Mammary epithelial cell (primary cell): ENCODE data around the gene XKR7.

Experiments used
- EZH2 ChIP-seq: IDR thresholded peaks from 2 replicates; pipeline ENCODE4 v1.6.1; 2012; ENCODE audit warnings: low read length, inconsistent platforms, borderline replicate concordance
- TF ChIP-seq, protein P1 (sequence below), 2 donors: IDR thresholded peaks in 1 of 2; conservative IDR thresholded peaks in 1 of 2; 2 replicates each; pipeline ENCODE4 v1.5.1; 2011 to 2012; ENCODE audit warnings: inconsistent platforms in 2 of 2, low read length in 2 of 2, mild to moderate bottlenecking in 2 of 2, control low read depth in 1 of 2, low read depth in 1 of 2; ENCODE audit not compliant: insufficient read depth in 1 of 2; ENCODE audit errors: extremely low read depth in 1 of 2

DNA sequence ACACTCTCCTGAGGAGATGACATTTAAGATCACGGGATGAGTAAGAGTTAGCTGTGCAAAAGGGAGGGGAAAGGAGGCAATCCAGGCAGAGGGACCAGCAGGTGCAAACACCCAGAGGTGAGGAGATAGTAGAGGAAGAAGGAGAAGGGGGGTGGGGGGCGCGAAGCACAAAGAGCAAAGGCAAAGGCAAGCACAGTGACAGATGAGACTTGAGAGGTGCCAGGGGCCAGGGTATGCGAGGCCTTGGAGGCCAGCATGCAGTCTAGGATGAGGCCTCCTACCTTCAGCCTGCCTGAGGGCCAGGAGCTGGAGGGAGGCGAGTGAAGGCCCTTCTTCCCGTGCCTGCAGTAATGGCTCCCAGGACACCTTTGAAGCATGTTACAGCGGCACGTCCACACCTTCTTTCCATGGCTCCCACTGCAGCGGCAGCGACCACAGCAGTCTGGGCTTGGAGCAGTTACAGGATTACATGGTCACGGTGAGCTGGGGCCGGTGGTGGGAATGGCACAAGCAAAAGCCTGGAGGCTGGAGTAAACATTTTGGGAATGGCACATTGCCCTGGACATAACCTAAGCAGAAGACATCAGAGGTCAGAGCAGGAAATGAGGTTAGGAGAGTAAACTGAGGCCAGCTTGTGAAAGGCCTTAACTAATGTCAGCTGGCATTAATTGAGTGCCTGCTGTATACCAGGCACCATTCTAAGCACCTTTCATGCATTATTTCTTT is 60.9 kb downstream of the XKR7 start:
- TF ChIP-seq, protein P1, sequence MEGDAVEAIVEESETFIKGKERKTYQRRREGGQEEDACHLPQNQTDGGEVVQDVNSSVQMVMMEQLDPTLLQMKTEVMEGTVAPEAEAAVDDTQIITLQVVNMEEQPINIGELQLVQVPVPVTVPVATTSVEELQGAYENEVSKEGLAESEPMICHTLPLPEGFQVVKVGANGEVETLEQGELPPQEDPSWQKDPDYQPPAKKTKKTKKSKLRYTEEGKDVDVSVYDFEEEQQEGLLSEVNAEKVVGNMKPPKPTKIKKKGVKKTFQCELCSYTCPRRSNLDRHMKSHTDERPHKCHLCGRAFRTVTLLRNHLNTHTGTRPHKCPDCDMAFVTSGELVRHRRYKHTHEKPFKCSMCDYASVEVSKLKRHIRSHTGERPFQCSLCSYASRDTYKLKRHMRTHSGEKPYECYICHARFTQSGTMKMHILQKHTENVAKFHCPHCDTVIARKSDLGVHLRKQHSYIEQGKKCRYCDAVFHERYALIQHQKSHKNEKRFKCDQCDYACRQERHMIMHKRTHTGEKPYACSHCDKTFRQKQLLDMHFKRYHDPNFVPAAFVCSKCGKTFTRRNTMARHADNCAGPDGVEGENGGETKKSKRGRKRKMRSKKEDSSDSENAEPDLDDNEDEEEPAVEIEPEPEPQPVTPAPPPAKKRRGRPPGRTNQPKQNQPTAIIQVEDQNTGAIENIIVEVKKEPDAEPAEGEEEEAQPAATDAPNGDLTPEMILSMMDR (conservative IDR thresholded peaks at IDR 0.05 in 1 of 2, IDR thresholded peaks at IDR 0.05 in 1 of 2; ENCODE audit: extremely low read depth in 1 of 2, insufficient read depth in 1 of 2, low read depth in 1 of 2, low read length in 2 of 2), result no peak
- peak; percentile 5 for TF ChIP-seq EZH2
